B cell (primary cell): ENCODE results near the gene TBC1D14. TPM values are rescaled to one million over a fixed set of nuclear protein-coding genes. Genes with fewer than 3 reads are reported as not detected.

Source experiments
- ATAC-seq: fragments of 200-7000 bp; cut with Tn5 transposase; one replicate; pipeline ENCODE4 v1.10.0; 2021; ENCODE audit warnings: low read depth, mild to moderate bottlenecking, moderate number of reproducible peaks, moderate library complexity
- CTCF ChIA-PET: fragments of 350-600 bp; sonication (Branson Sonifier 250); formaldehyde crosslinking; loops from one replicate; lab custom pipeline; 2021; ENCODE audit warnings: antibody characterized with exemption, inconsistent platforms; lab: Charles Lee
- POLR2A ChIA-PET: fragments of 350-600 bp; sonication (Branson Sonifier 250); formaldehyde crosslinking; loops from one replicate; lab custom pipeline; 2021; ENCODE audit warnings: antibody characterized with exemption; lab: Charles Lee
- DNase-seq: peaks from one replicate; pipeline ENCODE4 v3.0.0; 2013
- H2AFZ ChIP-seq: 2 replicates; pipeline ENCODE4 v1.6.1; 2012; ENCODE audit warnings: mild to moderate bottlenecking, low read depth, low read length; ENCODE audit not compliant: insufficient read depth, poor library complexity, severe bottlenecking
- H3K27ac ChIP-seq, 2 donors: 1 replicate in 1 of 2; 2 replicates in 1 of 2; pipeline ENCODE4 v1.5.1; 2012 to 2013; ENCODE audit warnings: low read length in 2 of 2, mild to moderate bottlenecking in 2 of 2, moderate library complexity in 1 of 2
- H3K27me3 ChIP-seq, 4 experiments: fragments of 200-600 bp in 1 of 4; sonication (generic) in 1 of 4; replicated peaks in 1 of 4; 1 replicate in 2 of 4; 2 replicates in 2 of 4; pipeline versions ENCODE4 v1.6.1 to v1.7.0; 2013 to 2016; ENCODE audit warnings: low read length in 3 of 4, mild to moderate bottlenecking in 2 of 4, mixed read lengths in 1 of 4, moderate library complexity in 1 of 4; ENCODE audit not compliant: insufficient read depth in 4 of 4, control insufficient read depth in 3 of 4; ENCODE audit errors: control extremely low read depth in 1 of 4
- H3K36me3 ChIP-seq, 2 experiments: replicated peaks in 1 of 2; 1 replicate in 1 of 2; 2 replicates in 1 of 2; pipeline versions ENCODE4 v1.6.1 to v1.7.1; 2013; ENCODE audit warnings: low read length in 1 of 2; ENCODE audit not compliant: insufficient read depth in 2 of 2, control insufficient read depth in 1 of 2; ENCODE audit errors: control extremely low read depth in 1 of 2, extremely low read depth in 1 of 2
- H3K4me1 ChIP-seq, 2 donors: fragments of 200-600 bp in 1 of 2; sonication (generic) in 1 of 2; 1 replicate in 1 of 2; 2 replicates in 1 of 2; pipeline versions ENCODE4 v1.5.1 to v1.6.1; 2013 to 2017; ENCODE audit warnings: low read length in 2 of 2; ENCODE audit not compliant: control insufficient read depth in 2 of 2, insufficient read depth in 2 of 2
- H3K4me2 ChIP-seq: replicated peaks from 2 replicates; pipeline ENCODE3; 2012; ENCODE audit warnings: mild to moderate bottlenecking, low read depth, low read length; ENCODE audit not compliant: poor library complexity, severe bottlenecking
- H3K4me3 ChIP-seq, 5 experiments: fragments of 200-600 bp in 1 of 5; sonication (generic) in 1 of 5; 1 replicate in 3 of 5; 2 replicates in 2 of 5; pipeline versions ENCODE4 v1.5.1 to v1.7.0; 2011 to 2016; ENCODE audit warnings: low read length in 4 of 5, mild to moderate bottlenecking in 4 of 5, low read depth in 2 of 5, control low read depth in 1 of 5, moderate library complexity in 1 of 5; ENCODE audit not compliant: insufficient read depth in 1 of 5; ENCODE audit errors: control extremely low read depth in 1 of 5, extremely low read depth in 1 of 5
- H3K79me2 ChIP-seq: fragments of 200-600 bp; sonication (generic); one replicate; pipeline ENCODE4 v1.6.0; 2016; ENCODE audit warnings: low read length; ENCODE audit not compliant: control insufficient read depth, insufficient read depth
- H3K9ac ChIP-seq: fragments of 200-600 bp; sonication (generic); 2 replicates; pipeline ENCODE4 v1.6.1; 2017; ENCODE audit warnings: mild to moderate bottlenecking, low read length, moderate library complexity
- H3K9me3 ChIP-seq, 3 donors: one replicate each; pipeline versions ENCODE4 v1.6.1 to v1.7.1; 2013; ENCODE audit warnings: low read length in 2 of 3; ENCODE audit not compliant: control insufficient read depth in 2 of 3, insufficient read depth in 1 of 3; ENCODE audit errors: control extremely low read depth in 1 of 3
- H4K20me1 ChIP-seq: 2 replicates; pipeline ENCODE4 v1.6.0; 2012; ENCODE audit warnings: mild to moderate bottlenecking, low read length; ENCODE audit not compliant: insufficient read depth, control insufficient read depth, poor library complexity, severe bottlenecking
- H3K27ac Mint-ChIP-seq: one replicate; pipeline ENCODE4 v1.8.0; 2021; ENCODE audit warnings: mixed read lengths
- H3K27me3 Mint-ChIP-seq: one replicate; pipeline ENCODE4 v1.8.0; 2021; ENCODE audit warnings: mixed read lengths
- H3K4me1 Mint-ChIP-seq: one replicate; pipeline ENCODE4 v1.8.0; 2021; ENCODE audit warnings: mixed read lengths
- H3K4me3 Mint-ChIP-seq: one replicate; pipeline ENCODE4 v1.8.0; 2021; ENCODE audit warnings: mixed read lengths
- H3K9me3 Mint-ChIP-seq: one replicate; pipeline ENCODE4 v1.8.0; 2022; ENCODE audit warnings: mixed read lengths; ENCODE audit not compliant: insufficient read depth
- EZH2 ChIP-seq: IDR thresholded peaks from 2 replicates; pipeline ENCODE4 v1.6.1; 2012; ENCODE audit warnings: borderline replicate concordance, low read depth, mild to moderate bottlenecking, moderate library complexity, low read length; ENCODE audit not compliant: insufficient read depth, poor library complexity, severe bottlenecking
- WGBS: methylation state at CpG from one replicate; pipeline ENCODE4 v1.1.5; 2013; ENCODE audit warnings: missing lambda C conversion rate; ENCODE audit not compliant: insufficient coverage; 5-methylcytosine and 5-hydroxymethylcytosine counted together
- intact Hi-C: fragments of 100-400 bp; cut with micrococcal nuclease; formaldehyde crosslinking; loops from one replicate; pipeline ENCODE4 v1.10.0; 2022
- polyA plus RNA-seq: library from polyadenylated mRNA; depleted of rRNA; stranded (reverse); fragments of >200 nt; gene quantifications from 2 replicates; pipeline ENCODE4 v1.2.3, GENCODE V29; 2012
- total RNA-seq, 2 donors: library from RNA; stranded (reverse); fragments of 120-200 nt in 1 of 2; gene quantifications; 1 replicate in 1 of 2; 2 replicates in 1 of 2; pipeline versions ENCODE4 v1.2.3 to v1.2.4, GENCODE V29; 2013 to 2022
- TF ChIP-seq, protein P1 (sequence below): fragments of 200-600 bp; IDR thresholded peaks from one replicate; pipeline ENCODE4 v1.8.0; 2022; ENCODE audit warnings: antibody characterized with exemption, mild to moderate bottlenecking

TBC1D14 gene
- total and polyA plus RNA-seq, 2 donors (not counting 1 experiment from before 2014, with no cell fraction given), result 21.9 to 42.0 TPM

DNA sequence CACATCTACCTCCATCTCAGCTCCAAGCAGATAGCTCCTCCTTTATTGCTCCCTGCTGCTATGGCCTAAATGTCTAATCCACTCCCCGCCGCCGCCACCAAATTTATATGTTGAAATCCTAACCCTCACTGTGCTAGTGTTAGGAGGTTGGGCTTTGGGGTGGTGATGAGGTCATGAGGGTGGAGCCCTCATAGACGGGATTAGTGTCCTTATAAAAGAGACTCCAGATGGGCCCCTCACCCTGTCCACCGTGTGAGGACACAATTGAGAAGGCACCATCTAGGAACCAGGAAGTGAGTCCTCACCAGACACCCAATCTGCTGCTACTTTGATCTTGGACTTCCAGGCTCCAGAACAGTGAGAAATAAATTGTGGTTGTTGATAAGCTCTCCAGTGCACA, 13.6 kb upstream of the TBC1D14 start:
- no peaks in the 10 kb centered on the region for H3K27me3 ChIP-seq
- TF ChIP-seq EZH2, result no peak
- H3K4me3 ChIP-seq, result no peak overlapping the region
- no peak overlapping the region for H3K27ac ChIP-seq
- no CpG with 5 or more reads among the region's 5 CpGs for WGBS
- no peak overlapping the region for H3K9ac ChIP-seq
- POLR2A ChIA-PET, result no interaction called here
- no peaks in the 10 kb centered on the region for H3K9me3 Mint-ChIP-seq
- H3K27ac Mint-ChIP-seq, result no peak overlapping the region
- no peaks in the 10 kb centered on the region for H3K27me3 Mint-ChIP-seq
- H3K4me3 Mint-ChIP-seq, result no peak overlapping the region
- CTCF ChIA-PET, result no interaction called here
- ATAC-seq (no peak), DNase-seq (no peak)
- H3K4me1 ChIP-seq, result peaks cover 7 to 10% of the 10 kb centered on the region in 2 donors
- no peaks in the 10 kb centered on the region for H4K20me1 ChIP-seq
- intact Hi-C loops, result no loop called here
- no peak overlapping the region for H3K4me2 ChIP-seq
- peaks cover 7% of the 10 kb centered on the region for H3K4me1 Mint-ChIP-seq
- no peaks in the 10 kb centered on the region for H3K36me3 ChIP-seq
- no peaks in the 10 kb centered on the region for H3K79me2 ChIP-seq
- H2AFZ ChIP-seq, result no peak overlapping the region
- H3K9me3 ChIP-seq, result no peaks in the 10 kb centered on the region

DNA sequence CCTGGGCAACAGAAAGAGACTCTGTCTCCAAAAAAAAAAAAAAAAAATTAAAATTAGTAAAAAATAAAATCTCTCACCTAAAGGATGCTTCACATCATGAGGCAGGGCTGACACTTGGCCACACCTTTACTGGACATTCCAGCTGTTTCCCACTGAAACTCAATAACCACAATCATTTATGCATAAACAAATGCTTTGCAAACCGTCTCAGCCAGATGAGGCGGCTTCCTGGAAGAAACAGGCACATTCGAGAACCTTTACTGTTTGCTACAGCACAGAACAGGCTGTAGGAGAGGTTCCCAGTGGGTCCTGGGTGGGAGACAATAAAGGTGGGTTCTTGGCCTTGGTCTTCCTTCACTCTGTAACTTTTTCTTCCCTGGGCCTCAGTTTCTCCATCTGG, 10.9 kb upstream of the TBC1D14 start:
- ChIA-PET POLR2A (no interaction called here), CTCF (interaction anchor here (1.3 kb wide), 1 partner anchor 172 kb away, joined by 3 read pairs; no protein-coding TSS in a partner anchor)
- Mint-ChIP-seq H3K4me1 (peaks cover 2% of the 10 kb centered on the region), H3K27ac (no peak overlapping the region), H3K4me3 (no peak overlapping the region), H3K27me3 (no peaks in the 10 kb centered on the region), H3K9me3 (no peaks in the 10 kb centered on the region)
- no peak overlapping the region for H2AFZ ChIP-seq
- H3K9me3 ChIP-seq, result no peaks in the 10 kb centered on the region
- H3K9ac ChIP-seq, result no peak overlapping the region
- H3K79me2 ChIP-seq, result no peaks in the 10 kb centered on the region
- 0% methylated on average over 1 of the region's 3 CpGs for WGBS
- ATAC-seq, result no peak
- no peak overlapping the region for H3K4me2 ChIP-seq
- no peaks in the 10 kb centered on the region for H4K20me1 ChIP-seq
- no peaks in the 10 kb centered on the region for H3K4me1 ChIP-seq
- no peak overlapping the region for H3K27ac ChIP-seq
- no peak overlapping the region for H3K4me3 ChIP-seq
- no peaks in the 10 kb centered on the region for H3K27me3 ChIP-seq
- TF ChIP-seq, protein P1, sequence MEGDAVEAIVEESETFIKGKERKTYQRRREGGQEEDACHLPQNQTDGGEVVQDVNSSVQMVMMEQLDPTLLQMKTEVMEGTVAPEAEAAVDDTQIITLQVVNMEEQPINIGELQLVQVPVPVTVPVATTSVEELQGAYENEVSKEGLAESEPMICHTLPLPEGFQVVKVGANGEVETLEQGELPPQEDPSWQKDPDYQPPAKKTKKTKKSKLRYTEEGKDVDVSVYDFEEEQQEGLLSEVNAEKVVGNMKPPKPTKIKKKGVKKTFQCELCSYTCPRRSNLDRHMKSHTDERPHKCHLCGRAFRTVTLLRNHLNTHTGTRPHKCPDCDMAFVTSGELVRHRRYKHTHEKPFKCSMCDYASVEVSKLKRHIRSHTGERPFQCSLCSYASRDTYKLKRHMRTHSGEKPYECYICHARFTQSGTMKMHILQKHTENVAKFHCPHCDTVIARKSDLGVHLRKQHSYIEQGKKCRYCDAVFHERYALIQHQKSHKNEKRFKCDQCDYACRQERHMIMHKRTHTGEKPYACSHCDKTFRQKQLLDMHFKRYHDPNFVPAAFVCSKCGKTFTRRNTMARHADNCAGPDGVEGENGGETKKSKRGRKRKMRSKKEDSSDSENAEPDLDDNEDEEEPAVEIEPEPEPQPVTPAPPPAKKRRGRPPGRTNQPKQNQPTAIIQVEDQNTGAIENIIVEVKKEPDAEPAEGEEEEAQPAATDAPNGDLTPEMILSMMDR, result no peak
- TF ChIP-seq EZH2, result no peak
- no peaks in the 10 kb centered on the region for H3K36me3 ChIP-seq
- intact Hi-C loops, result no loop called here
- DNase-seq, result no peak
